ENCODE measurements around the gene MPST.
"Not testable (repeated sequence)": the region's sequence is repeated elsewhere in the genome, so short reads cannot be mapped to it uniquely, and the experiment has no call there.

MPST gene

GRCh38 chr22:37019309-37020191, at the start of gene MPST, which contains the start of gene TST:
MPST (plus strand) TSS chr22:37019742; CDS start chr22:37019837, 95 bp downstream.
TST (minus strand) TSS chr22:37019447; CDS start chr22:37018732, 715 bp downstream.
- peak; percentile 37 for DNase-seq

- no peak for DNase-seq
Observed at GRCh38 chr22:36971341-36972125, 48.0 kb upstream of the MPST start.

DNA sequence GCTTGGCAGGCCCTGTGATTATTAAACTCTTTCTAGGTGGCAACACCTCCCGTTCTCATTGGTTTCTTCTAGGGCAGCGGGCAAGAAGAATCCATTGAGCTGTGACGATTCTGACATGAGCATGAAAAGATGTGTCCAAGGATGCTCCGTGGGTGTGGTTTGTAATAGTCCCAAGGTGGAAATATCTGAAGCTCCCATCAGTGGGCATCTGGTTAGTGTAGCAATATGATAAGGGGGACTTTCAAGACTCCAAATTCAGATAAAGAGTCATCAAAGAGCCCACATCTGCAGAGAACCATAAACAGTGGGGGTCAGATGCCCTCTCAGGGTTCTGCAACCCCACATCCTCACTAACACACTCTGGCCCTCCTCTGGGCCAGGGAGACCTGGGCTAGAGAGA, 42.9 kb upstream of the MPST start:
- no peak for DNase-seq

DNA sequence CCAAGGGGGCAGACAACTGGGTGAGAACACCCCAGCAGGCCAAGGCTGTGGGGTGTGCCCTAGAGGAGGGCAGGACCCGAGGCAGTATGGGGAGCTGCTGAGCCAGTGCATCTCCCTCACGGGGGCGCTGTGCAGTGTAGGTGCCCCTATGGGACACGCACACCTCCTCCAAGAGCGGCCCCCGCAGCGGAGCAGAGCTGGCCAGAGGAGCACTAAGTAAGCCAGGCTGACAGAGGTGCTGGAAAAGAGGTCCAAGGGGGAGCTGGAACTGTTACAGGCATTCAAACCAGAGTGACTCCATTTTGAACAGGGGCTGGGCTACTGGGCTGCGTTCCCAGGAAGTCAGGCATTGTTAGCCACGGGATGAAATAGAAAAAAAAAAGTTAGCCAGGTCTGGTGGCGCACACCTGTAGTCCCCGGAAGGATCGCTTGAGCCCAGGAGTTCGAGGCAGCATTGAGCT, 42.1 kb upstream of the MPST start:
- DNase-seq: peak; percentile 81

GRCh38 chr22:36977947-36978660, 41.4 kb upstream of the MPST start:
- DNase-seq: peak; percentile 90

DNA sequence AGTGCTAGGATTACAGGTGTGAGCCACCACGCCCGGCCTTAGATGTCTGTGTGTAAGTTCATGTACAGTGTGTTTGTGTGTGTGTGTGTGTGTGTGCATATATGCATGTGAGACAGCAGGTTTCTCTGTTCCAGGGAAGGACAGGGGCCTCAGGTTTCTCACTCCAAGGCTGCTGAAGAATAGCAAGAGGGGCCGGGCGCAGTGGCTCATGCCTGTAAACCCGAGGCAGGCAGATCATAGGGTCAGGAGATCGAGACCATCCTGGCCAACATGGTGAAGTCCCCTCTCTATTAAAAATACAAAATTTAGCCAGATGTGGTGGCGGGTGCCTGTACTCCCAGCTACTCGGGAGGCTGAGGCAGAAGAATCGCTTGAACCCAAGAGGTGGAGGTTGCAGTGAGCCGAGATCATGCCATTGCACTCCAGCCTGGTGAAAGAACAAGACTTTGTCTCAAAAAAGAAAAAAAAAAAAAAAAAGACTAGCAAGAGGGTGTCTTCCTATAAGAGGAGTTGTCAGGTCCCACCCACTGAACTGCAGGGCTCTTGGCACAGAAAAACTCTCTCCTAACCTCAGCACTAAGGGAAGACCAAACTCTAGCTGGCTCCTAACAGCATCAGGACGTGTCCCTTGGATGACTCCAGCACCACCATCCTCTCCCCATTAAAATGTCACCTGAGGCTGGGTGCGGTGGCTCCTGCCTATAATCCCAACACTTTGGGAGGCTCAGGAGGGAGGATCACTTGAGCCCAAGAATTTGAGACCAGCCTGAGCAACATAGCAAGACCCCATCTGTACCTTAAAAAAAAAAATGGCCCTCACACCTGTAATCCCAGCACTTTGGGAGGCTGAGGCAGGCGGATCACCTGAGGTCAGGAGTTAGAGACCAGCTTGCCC, 40.3 kb upstream of the MPST start:
- DNase-seq: no peak

- no peak for DNase-seq
Observed at GRCh38 chr22:36981247-36981775, 38.2 kb upstream of the MPST start.

GRCh38 chr22:36982136-36982535, 37.4 kb upstream of the MPST start:
- DNase-seq: no peak

DNA sequence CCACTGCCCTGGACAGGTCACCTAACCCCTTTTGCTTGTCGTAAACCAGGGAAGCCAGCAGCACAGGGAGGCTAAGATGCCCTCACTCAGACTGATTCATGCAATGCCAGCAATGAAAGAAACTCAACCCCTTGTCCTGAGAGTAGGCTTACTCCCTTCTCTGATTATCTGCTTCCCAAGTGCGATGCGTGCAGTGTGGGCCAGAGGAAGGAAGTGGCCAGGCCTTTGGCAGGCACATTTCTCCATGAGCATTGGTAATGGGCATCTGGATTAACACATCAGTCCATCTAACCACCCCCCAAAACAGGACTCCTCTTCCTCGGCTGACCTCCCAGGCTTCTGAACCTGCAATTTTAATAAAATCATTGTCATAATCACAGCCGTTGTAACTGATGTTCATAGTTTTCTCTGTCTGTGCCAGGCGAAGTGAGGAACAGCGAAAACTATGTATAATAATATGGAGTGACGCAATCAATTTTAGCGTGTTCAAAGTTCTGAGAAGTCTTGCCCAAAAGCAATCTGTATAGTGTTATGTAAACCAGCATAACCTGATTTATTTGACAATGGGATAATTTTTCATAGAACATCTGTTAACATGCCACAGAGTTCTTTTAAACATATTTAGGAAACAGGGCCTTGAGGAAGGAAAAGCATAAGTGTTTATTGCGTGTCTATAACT, 34.2 kb upstream of the MPST start:
- no peak for DNase-seq

DNA sequence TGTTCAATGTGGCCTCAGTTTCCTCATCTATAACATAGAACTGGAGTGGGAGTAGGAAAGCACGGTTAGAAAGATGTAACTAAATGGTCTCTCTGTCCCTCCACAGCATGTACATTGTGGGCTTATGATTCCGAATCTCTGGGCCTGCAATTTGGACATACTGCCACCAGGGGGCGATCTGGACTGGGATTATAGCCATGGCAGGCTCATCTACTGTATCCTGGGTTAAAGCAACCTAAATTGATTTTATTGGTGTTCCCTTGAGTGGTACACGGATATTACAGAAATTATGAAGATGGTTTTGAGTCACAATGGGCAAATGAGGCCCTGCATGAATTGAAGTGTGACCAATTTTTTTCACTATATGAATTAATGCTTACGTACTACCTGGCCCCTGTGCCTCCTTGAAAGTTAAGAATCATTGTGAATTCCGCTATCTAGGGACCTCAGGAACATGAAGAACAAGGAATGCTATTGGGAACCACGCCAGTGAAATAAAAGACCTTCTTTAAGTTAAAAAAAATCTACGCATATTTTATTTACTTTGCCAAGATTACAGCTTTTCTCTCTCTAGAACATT, 33.2 kb upstream of the MPST start:
- no peak for DNase-seq

DNA sequence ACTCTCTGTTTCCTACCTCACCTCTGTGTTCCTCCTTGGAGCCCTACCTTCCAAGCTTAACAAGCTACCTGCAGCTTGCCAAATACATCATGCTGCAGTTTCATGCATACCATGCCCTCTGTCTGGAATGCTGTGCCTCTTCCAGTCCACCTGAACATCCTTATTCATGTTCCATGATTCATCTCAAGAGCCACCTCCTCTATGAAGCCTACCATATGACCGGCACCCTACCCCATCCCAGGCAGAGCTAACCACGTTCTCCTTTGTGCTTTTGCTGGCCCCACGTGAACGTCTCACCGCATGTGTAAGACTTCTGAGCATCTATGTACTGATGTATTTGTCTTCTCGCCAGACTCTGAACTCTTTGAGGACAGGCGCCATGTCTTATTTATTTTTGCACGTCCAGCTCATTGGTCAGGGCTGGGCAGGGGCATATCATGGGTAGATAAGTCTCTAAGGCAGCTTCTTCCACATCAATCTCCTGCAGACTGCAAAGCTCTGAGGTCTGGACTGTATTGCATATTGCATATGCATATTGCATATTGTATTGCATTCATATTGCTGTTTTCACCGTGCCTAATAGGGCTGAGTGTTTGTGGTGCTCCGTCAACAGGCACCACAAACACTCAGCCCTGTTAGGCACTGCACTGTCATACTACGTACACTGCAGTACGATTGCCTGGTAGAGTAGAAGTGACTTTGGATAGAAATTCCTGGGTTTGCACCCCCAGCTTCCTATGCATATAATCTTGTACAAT, 31.3 kb upstream of the MPST start:
- no peak for DNase-seq

DNA sequence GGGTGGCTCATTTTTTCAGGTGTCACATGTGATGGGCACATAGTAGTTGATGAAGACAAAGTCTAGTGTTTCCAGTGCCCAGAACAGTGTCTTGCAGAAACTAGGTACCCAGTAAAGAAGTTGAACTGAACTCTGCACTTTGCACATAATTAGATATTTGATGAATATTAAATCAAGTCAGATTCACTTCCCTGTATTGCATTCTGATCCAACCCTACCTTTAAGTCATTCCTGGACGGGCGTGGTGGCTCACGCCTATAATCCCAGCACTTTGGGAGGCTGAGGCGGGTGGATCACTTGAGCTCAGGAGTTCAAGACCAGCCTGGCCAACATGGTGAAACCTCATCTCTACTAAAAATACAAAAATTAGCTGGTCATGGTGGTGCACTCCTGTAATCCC, 30.5 kb upstream of the MPST start:
- not testable (repeated sequence) for DNase-seq

DNA sequence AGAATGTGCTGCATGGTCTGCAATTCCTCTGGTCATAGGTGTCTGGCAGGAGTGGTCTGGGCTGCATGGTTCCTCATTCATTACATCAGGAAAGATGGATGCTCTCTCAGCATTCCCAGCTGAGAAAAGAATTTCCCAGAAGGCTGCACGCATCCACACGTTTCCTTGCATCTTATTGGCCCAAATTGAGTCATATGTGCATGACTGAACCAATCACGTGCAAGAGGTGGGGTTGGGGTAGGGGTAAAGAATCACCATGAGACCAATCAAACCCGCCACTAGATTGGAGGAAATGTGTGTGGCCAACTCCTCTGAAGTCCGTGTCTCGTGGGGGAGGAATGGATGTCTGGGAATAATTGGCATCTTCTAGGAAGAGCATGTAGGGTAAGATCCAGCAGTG, 29.1 kb upstream of the MPST start:
- no peak for DNase-seq

- no peak for DNase-seq
Observed at GRCh38 chr22:36991206-36991605, 28.3 kb upstream of the MPST start.

GRCh38 chr22:36997746-36998145, 21.8 kb upstream of the MPST start:
- DNase-seq: no peak

DNA sequence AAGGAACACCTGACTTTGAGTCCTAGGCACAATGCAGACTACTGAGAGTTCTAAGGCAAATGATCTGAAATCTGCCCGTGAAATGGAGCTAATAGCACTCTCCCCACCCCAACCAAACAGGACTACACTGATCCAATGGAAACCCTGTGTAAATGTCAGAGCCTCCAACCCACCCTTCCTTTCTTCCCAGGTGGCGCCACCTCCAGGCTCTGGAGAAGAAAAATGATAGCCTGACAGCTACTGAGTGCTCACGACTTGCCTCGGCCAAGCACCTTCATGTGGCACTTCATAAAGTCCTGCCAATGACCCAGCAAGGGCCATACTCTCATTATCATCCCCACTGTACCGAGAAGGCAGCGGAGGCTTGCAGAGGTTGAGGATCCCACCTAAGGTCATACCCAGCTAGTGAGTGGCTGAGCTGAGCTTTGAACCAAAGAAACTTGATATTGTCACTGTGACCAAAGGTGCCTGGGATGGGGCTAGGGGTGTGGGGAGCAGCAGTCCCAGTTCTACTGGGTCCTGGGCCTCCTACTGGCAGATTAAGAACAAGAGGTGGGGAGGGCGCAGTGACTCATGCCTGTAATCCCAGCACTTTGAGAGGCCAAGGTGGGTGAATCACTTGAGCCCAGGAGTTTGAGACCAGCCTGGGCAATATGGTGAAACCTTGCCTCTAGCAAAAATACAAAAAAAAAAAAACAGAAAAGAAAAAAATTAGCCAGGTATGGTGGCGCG, 20.8 kb upstream of the MPST start:
- no peak for DNase-seq

GRCh38 chr22:36999463-36999862, 20.1 kb upstream of the MPST start:
- no peak for DNase-seq

GRCh38 chr22:37000676-37001534, 18.6 kb upstream of the MPST start:
- DNase-seq: no peak

All from activated CD4-positive, alpha-beta T cell treated with anti-CD3 and anti-CD28 coated beads, Interleukin-2, amount 50 U/mL, for 1 hour (primary cell).